Endothelial cell of umbilical vein (primary cell): Measurements from ENCODE around the gene PPP1R1B. TPM values are rescaled to one million over a fixed set of nuclear protein-coding genes. Genes with fewer than 3 reads are reported as not detected.

Source experiments
- BruUV-seq: library from RNA; stranded (reverse); fragments of 400-500 nt; replicated peaks from 2 replicates; lab custom pipeline; 2021; lab: Mats Ljungman, UMichigan
- CTCF ChIA-PET: fragments of 300-600, 350-600 bp; sonication (Branson Sonifier 250); formaldehyde crosslinking; loops from one replicate; lab custom pipeline; 2021; ENCODE audit warnings: antibody characterized with exemption, inconsistent platforms; lab: Charles Lee
- POLR2A ChIA-PET: fragments of 300-600, 350-600 bp; sonication (Branson Sonifier 250); formaldehyde crosslinking; loops from one replicate; lab custom pipeline; 2021; ENCODE audit warnings: antibody characterized with exemption, inconsistent platforms; lab: Charles Lee
- DNase-seq: peaks from one replicate; pipeline ENCODE4 v3.0.0-alpha.2; 2011; ENCODE audit warnings: low read depth, low spot score
- FAIRE-seq: peaks from 2 replicates; lab custom pipeline; 2011; peaks lifted over from hg19 to GRCh38; lab: Jason Lieb, UNC
- H2AFZ ChIP-seq: 2 replicates; pipeline ENCODE4 v1.6.0; 2012; ENCODE audit warnings: low read depth, low read length, control low read depth, inconsistent platforms
- H3K27ac ChIP-seq: 2 replicates; pipeline ENCODE4 v1.5.1; 2011; ENCODE audit warnings: low read depth, mild to moderate bottlenecking, control low read depth, low read length, moderate library complexity; ENCODE audit not compliant: insufficient read depth
- H3K27me3 ChIP-seq, 2 experiments: 2 replicates each; pipeline versions ENCODE4 v1.6.0 to v1.6.1; 2011; ENCODE audit warnings: low read length in 2 of 2, mixed read lengths in 1 of 2; ENCODE audit not compliant: control insufficient read depth in 2 of 2, insufficient read depth in 2 of 2
- H3K36me3 ChIP-seq, 2 experiments: 2 replicates in 1 of 2; 3 replicates in 1 of 2; pipeline ENCODE4 v1.5.1; 2011; ENCODE audit warnings: low read length in 2 of 2, mild to moderate bottlenecking in 1 of 2, moderate library complexity in 1 of 2; ENCODE audit not compliant: control insufficient read depth in 2 of 2, insufficient read depth in 2 of 2; ENCODE audit errors: extremely low read depth in 1 of 2
- H3K4me1 ChIP-seq: 3 replicates; pipeline ENCODE4 v1.5.1; 2011; ENCODE audit warnings: mild to moderate bottlenecking, low read length; ENCODE audit not compliant: control insufficient read depth, insufficient read depth; ENCODE audit errors: extremely low read depth
- H3K4me2 ChIP-seq: 2 replicates; pipeline ENCODE4 v1.6.1; 2011; ENCODE audit warnings: low read length, control low read depth, mixed read lengths; ENCODE audit not compliant: insufficient read depth
- H3K4me3 ChIP-seq, 3 experiments: fragments of 200-600 bp in 1 of 3; sonication (generic), shearing (Covaris generic) in 1 of 3; replicated peaks in 1 of 3; 2 replicates each; pipeline ENCODE4 v1.5.1; 2011 to 2016; ENCODE audit warnings: control low read depth in 3 of 3, low read length in 3 of 3, mild to moderate bottlenecking in 2 of 3, inconsistent platforms in 1 of 3, low read depth in 1 of 3, moderate library complexity in 1 of 3; ENCODE audit not compliant: insufficient read depth in 1 of 3
- H3K79me2 ChIP-seq: 2 replicates; pipeline ENCODE4 v1.6.0; 2012; ENCODE audit warnings: low read length, inconsistent platforms; ENCODE audit not compliant: control insufficient read depth, insufficient read depth
- H3K9ac ChIP-seq: replicated peaks from 2 replicates; pipeline ENCODE3; 2011; ENCODE audit warnings: low read length, control low read depth; ENCODE audit not compliant: insufficient read depth; ENCODE audit errors: extremely low read depth
- H3K9me1 ChIP-seq: replicated peaks from 3 replicates; pipeline ENCODE4 v1.6.0; 2011; ENCODE audit warnings: mild to moderate bottlenecking, low read length; ENCODE audit not compliant: control insufficient read depth, insufficient read depth; ENCODE audit errors: extremely low read depth
- H3K9me3 ChIP-seq: replicated peaks from 2 replicates; pipeline ENCODE4 v1.5.1; 2012; ENCODE audit warnings: low read length, inconsistent platforms; ENCODE audit not compliant: control insufficient read depth, insufficient read depth
- H4K20me1 ChIP-seq: replicated peaks from 2 replicates; pipeline ENCODE3; 2011; ENCODE audit warnings: mild to moderate bottlenecking, low read length; ENCODE audit not compliant: control insufficient read depth, insufficient read depth; ENCODE audit errors: extremely low read depth
- CTCF ChIP-seq, 2 donors: IDR thresholded peaks; 1 replicate in 1 of 2; 2 replicates in 1 of 2; pipeline ENCODE4 v1.5.1; 2011; ENCODE audit warnings: low read length in 2 of 2, mild to moderate bottlenecking in 2 of 2, moderate library complexity in 2 of 2, control low read depth in 1 of 2, inconsistent platforms in 1 of 2, low read depth in 1 of 2; ENCODE audit not compliant: insufficient read depth in 1 of 2; ENCODE audit errors: extremely low read depth in 1 of 2
- EZH2 ChIP-seq: IDR thresholded peaks from 2 replicates; pipeline ENCODE4 v1.6.1; 2012; ENCODE audit warnings: borderline replicate concordance, low read depth, mild to moderate bottlenecking, moderate library complexity, low read length, inconsistent platforms; ENCODE audit not compliant: severe bottlenecking
- FOS ChIP-seq: IDR thresholded peaks from 2 replicates; pipeline ENCODE4 v1.6.1; 2011; ENCODE audit warnings: mild to moderate bottlenecking, low read length, moderate library complexity, borderline replicate concordance; ENCODE audit not compliant: insufficient read depth
- JUN ChIP-seq: IDR thresholded peaks from 2 replicates; pipeline ENCODE4 v1.6.1; 2011; ENCODE audit warnings: borderline replicate concordance, low read depth; ENCODE audit not compliant: insufficient read length, insufficient read depth
- MAX ChIP-seq: IDR thresholded peaks from 2 replicates; pipeline ENCODE4 v1.6.1; 2011; ENCODE audit not compliant: insufficient read depth, insufficient read length
- dilution Hi-C: fragments of 300-500 bp; cut with MboI; formaldehyde crosslinking; loops from one replicate; pipeline ENCODE4 v1.15.0; 2019; ENCODE audit warnings: low sequenced_read_pairs; ENCODE audit not compliant: extremely low pct_ligation_motif_present
- intact Hi-C: fragments of 100-400 bp; cut with micrococcal nuclease; formaldehyde crosslinking; loops from one replicate; pipeline ENCODE4 v1.10.0; 2022
- polyA plus RNA-seq, 4 experiments: library from polyadenylated mRNA; depleted of rRNA in 3 of 4; stranded (reverse) in 3 of 4; unstranded in 1 of 4; fragments of >200 nt; gene quantifications; 2 replicates each; pipeline versions ENCODE4 v1.2.1 to v1.2.3, GENCODE V29; 2011 to 2012; ENCODE audit warnings: missing spikeins in 1 of 4
- total RNA-seq: library from RNA; stranded (reverse); gene quantifications from 2 replicates; pipeline ENCODE4 v1.2.3, GENCODE V29; 2021

The PPP1R1B gene
- total and polyA plus RNA-seq, 2 donors (not counting 3 experiments of a cell fraction or from before 2014, with no cell fraction given) = not detected

GRCh38 chr17:39595294-39595693 is 31.5 kb upstream of the PPP1R1B start:
- Histone ChIP-seq H3K79me2 (no peaks in the 10 kb centered on the region), H2AFZ (no peak overlapping the region), H4K20me1 (no peaks in the 10 kb centered on the region), H3K4me2 (no peak overlapping the region), H3K4me1 (no peaks in the 10 kb centered on the region), H3K4me3 (no peak overlapping the region), H3K27me3 (peaks cover 55 to 58% of the 10 kb centered on the region in 2 experiments), H3K9ac (no peak overlapping the region), H3K36me3 (no peaks in the 10 kb centered on the region), H3K9me1 (no peaks in the 10 kb centered on the region), H3K9me3 (no peaks in the 10 kb centered on the region), H3K27ac (no peak overlapping the region)
- ChIA-PET POLR2A (no interaction called here), CTCF (interaction anchor here (1.3 kb wide), 1 partner anchor 19 kb away, joined by 5 read pairs; no protein-coding TSS in a partner anchor)
- FAIRE-seq = no peak
- TF ChIP-seq JUN = no peak
- TF ChIP-seq CTCF (IDR thresholded peaks at IDR 0.05; ENCODE audit: extremely low read depth in 1 of 2, insufficient read depth in 1 of 2, low read depth in 1 of 2, low read length in 2 of 2) = no peak
- no peak for TF ChIP-seq EZH2
- no peak for TF ChIP-seq FOS
- no peak for TF ChIP-seq MAX
- dilution Hi-C loops = no loop called here
- intact Hi-C loops = no loop called here
- BruUV-seq = no TSS peak
- no peak for DNase-seq
